ENCODE data around the gene SLX9.
"Not testable (repeated sequence)": the region's sequence is repeated elsewhere in the genome, so short reads cannot be mapped to it uniquely, and the experiment has no call there.

The SLX9 gene

DNA sequence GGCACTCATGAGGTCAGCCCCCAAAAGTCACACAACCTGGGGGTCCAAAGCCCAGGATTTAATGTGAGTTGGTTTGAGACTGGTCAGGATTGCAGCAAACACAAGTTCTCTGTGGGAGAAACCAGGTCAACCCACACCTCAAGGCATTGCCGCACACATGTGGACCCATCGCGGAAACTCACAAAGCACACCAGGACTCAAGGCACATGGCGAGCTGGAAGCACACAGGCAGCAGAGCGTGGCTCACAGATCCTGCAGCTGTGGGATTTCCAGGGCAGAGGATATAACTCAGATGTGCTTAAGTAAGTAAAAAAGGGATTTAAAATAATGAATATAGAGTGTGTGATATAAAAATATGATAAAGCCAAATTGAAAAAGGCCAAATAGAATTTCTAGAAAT, 82.9 kb downstream of the SLX9 start:
- no peak for DNase-seq

DNA sequence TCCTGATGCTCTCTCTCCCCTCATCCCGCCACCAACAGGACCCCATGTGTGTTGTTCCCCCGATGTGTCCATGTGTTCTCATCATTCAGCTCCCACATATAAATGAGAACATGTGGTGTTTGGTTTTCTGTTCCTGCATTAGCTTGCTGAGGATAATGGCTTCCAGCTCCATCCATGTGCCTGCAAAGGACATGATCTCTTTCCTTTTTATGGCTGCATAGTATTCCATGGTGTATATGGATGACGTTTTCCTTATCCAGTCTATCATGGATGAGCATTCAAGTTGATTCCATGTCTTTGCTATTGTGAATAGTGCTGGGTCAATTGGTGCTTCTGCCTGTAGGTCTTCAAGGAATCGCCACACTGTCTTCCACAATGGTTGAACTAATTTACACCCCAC, 84.7 kb downstream of the SLX9 start:
- DNase-seq, result not testable (repeated sequence)

DNA sequence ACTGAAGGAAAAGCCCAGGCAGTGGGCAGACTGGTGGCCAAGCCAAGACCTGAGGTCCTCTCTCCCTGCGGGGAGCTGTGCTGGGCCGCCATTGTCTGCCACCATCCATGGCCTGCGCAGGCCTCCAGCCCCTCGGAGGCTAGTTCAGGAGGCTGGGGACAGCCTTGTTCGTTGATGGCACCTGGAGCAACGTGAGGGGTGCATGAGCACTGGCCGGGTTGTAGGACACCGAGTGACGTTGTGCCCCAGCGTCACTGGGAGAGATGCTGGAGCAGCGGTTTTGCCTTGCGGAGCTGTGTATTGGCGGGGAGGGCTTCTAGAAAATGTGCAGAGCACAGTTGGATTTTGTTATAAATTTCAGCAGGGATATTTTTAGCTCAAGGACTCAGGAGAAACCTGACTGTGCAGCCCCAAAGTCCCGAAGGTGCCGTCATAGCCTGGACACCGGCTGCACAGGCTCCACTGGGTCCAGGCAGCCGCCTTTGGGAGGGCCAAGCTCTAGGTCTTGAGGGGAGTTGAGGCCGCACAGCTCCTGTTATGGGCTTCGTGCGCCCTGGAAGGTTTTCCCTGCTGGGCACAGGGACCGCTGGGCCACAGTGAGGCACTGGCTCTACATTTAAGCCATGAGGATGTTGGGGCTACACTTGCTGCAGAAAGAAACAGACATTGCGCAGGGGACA, 86.4 kb downstream of the SLX9 start:
- DNase-seq, result no peak
